ENCODE results near the gene TYRO3.

DNA sequence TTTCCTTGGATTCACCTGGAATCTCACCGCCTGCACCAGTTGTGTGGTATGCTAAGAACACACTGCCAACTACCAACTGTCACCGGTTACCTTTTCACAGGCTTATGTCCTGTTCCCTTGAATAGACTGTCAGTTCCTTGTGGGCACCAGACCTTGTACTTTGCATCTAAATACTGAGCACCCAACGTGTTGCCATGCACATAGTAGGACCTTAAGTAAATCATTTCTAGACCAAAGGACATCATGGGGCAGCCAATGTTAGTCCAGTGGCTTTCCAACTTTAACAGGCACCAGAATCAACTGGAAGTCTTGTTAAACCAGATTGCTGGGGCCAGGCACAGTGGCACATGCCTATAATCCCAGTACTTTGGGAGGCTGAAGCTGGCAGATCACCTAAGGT, 13.8 kb upstream of the TYRO3 start:
- TF ChIP-seq, protein P1, sequence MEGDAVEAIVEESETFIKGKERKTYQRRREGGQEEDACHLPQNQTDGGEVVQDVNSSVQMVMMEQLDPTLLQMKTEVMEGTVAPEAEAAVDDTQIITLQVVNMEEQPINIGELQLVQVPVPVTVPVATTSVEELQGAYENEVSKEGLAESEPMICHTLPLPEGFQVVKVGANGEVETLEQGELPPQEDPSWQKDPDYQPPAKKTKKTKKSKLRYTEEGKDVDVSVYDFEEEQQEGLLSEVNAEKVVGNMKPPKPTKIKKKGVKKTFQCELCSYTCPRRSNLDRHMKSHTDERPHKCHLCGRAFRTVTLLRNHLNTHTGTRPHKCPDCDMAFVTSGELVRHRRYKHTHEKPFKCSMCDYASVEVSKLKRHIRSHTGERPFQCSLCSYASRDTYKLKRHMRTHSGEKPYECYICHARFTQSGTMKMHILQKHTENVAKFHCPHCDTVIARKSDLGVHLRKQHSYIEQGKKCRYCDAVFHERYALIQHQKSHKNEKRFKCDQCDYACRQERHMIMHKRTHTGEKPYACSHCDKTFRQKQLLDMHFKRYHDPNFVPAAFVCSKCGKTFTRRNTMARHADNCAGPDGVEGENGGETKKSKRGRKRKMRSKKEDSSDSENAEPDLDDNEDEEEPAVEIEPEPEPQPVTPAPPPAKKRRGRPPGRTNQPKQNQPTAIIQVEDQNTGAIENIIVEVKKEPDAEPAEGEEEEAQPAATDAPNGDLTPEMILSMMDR (IDR thresholded peaks at IDR 0.05), result no peak
- no peak for TF ChIP-seq POLR2A (IDR thresholded peaks at IDR 0.05)
